ENCODE results near the gene CYREN. TPM values are rescaled to one million over a fixed set of nuclear protein-coding genes. Genes with fewer than 3 reads are reported as not detected.

The CYREN gene
- total RNA-seq, 4 donors from 2014 or later, result 4.1 to 47.4 (median 27.7) TPM

- Histone ChIP-seq H3K27ac (peak overlapping the region; percentile 24 to 40), H3K36me3 (no peaks in the 10 kb centered on the region), H3K9me3 (no peaks in the 10 kb centered on the region), H3K4me3 (no peak overlapping the region), H3K4me1 (peaks cover 4 to 11% of the 10 kb centered on the region in 2 donors), H3K27me3 (no peaks in the 10 kb centered on the region)
- TF ChIP-seq, protein P1, sequence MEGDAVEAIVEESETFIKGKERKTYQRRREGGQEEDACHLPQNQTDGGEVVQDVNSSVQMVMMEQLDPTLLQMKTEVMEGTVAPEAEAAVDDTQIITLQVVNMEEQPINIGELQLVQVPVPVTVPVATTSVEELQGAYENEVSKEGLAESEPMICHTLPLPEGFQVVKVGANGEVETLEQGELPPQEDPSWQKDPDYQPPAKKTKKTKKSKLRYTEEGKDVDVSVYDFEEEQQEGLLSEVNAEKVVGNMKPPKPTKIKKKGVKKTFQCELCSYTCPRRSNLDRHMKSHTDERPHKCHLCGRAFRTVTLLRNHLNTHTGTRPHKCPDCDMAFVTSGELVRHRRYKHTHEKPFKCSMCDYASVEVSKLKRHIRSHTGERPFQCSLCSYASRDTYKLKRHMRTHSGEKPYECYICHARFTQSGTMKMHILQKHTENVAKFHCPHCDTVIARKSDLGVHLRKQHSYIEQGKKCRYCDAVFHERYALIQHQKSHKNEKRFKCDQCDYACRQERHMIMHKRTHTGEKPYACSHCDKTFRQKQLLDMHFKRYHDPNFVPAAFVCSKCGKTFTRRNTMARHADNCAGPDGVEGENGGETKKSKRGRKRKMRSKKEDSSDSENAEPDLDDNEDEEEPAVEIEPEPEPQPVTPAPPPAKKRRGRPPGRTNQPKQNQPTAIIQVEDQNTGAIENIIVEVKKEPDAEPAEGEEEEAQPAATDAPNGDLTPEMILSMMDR (IDR thresholded peaks at IDR 0.05), result no peak
- no peak for TF ChIP-seq POLR2A (IDR thresholded peaks at IDR 0.05)
- intact Hi-C loops (cut with DNase I; ENCODE audit: low total_unique reads), result no loop called here
- no peak for DNase-seq
Measured at GRCh38 chr7:135166338-135166990, 4.0 kb downstream of the CYREN start.

DNA sequence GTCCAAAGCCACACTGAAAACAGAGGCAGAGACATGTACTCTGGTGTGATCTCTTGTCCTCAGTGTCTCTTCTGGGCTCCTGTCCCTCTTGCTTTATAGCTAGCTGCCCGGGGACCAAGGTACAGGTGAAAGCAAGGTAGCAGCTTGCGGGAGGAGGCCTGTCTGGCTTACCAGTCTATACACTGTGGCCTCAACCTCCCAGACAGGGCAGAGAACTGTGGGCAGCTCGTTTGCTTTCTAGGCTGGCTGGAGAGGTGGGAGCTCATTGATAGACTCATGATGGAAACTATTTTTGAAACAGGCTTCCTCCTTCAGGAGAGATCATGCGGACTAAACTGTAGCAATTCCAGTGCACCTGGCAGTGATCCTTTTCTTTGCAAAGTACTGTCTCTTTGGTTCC lies 4.6 kb downstream of the CYREN start:
- Histone ChIP-seq H3K9me3 (no peaks in the 10 kb centered on the region), H3K27me3 (no peaks in the 10 kb centered on the region), H3K27ac (peak overlapping the region; percentile 24 to 40), H3K36me3 (no peaks in the 10 kb centered on the region), H3K4me3 (no peak overlapping the region), H3K4me1 (peaks cover 4 to 9% of the 10 kb centered on the region in 2 donors)
- TF ChIP-seq, protein P1 (IDR thresholded peaks at IDR 0.05), result no peak
- no peak for TF ChIP-seq POLR2A (IDR thresholded peaks at IDR 0.05)
- intact Hi-C loops (cut with DNase I; ENCODE audit: low total_unique reads), result no loop called here
- DNase-seq, result no peak

DNA sequence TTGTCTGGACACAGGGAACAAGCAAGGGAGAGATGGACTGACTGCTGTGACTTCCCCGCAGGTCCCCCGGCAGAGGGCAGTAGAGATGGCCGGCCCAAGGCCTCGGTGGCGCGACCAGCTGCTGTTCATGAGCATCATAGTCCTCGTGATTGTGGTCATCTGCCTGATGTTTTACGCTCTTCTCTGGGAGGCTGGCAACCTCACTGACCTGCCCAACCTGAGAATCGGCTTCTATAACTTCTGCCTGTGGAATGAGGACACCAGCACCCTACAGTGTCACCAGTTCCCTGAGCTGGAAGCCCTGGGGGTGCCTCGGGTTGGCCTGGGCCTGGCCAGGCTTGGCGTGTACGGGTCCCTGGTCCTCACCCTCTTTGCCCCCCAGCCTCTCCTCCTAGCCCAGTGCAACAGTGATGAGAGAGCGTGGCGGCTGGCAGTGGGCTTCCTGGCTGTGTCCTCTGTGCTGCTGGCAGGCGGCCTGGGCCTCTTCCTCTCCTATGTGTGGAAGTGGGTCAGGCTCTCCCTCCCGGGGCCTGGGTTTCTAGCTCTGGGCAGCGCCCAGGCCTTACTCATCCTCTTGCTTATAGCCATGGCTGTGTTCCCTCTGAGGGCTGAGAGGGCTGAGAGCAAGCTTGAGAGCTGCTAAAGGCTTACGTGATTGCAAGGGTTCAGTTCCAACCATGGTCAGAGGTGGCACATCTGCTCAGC lies 6.0 kb downstream of the CYREN start:
- H3K27me3 ChIP-seq, result no peaks in the 10 kb centered on the region
- H3K27ac ChIP-seq, result peak overlapping the region in 1 of 2 donors; percentile 3
- DNase-seq, result no peak
- no peaks in the 10 kb centered on the region for H3K36me3 ChIP-seq
- H3K9me3 ChIP-seq, result no peaks in the 10 kb centered on the region
- no peak overlapping the region for H3K4me3 ChIP-seq
- intact Hi-C loops (cut with DNase I; ENCODE audit: low total_unique reads), result no loop called here
- TF ChIP-seq, protein P1 (IDR thresholded peaks at IDR 0.05), result no peak
- no peak for TF ChIP-seq POLR2A (IDR thresholded peaks at IDR 0.05)
- H3K4me1 ChIP-seq, result peaks cover 2 to 5% of the 10 kb centered on the region in 2 donors

DNA sequence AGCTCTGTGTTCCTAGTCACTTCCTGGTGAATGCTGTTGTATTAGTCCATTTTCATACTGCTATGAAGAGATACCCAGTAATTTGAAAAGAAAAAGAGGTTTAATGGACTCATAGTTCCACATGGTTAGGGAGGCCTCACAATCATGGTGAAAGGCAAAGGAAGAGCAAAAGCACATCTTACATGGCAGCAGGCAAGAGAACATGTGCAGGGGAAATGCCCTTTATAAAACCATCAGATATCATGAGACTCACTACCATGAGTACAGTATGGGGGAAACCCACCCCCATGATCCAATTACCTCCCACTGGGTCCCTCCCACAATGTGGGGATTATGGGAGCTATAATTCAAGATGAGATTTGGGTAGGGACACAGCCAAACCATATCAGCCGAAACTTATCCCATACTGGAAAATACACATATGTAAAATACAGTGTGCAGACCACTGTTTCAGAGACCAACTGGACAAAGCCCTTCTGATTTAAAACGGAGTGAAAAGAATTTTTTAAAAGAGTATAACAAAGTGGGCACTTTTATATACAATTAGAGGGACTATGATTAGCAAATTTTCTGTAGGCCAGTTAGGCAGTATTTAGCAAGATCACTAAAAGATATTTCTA lies 8.0 kb downstream of the CYREN start:
- H3K27me3 ChIP-seq, result no peaks in the 10 kb centered on the region
- DNase-seq, result no peak
- intact Hi-C loops (cut with DNase I; ENCODE audit: low total_unique reads), result no loop called here
- no peaks in the 10 kb centered on the region for H3K36me3 ChIP-seq
- no peak overlapping the region for H3K27ac ChIP-seq
- H3K4me3 ChIP-seq, result no peak overlapping the region
- TF ChIP-seq, protein P1 (IDR thresholded peaks at IDR 0.05), result no peak
- TF ChIP-seq POLR2A (IDR thresholded peaks at IDR 0.05), result no peak
- H3K9me3 ChIP-seq, result no peaks in the 10 kb centered on the region
- no peaks in the 10 kb centered on the region for H3K4me1 ChIP-seq

- peak overlapping the region; percentile 6 to 74 for H3K27ac ChIP-seq
- intact Hi-C loops (cut with DNase I; ENCODE audit: low total_unique reads), result no loop called here
Measured at GRCh38 chr7:135161669-135162068, 8.8 kb downstream of the CYREN start.

More at GRCh38 chr7:135161669-135162068, 8.8 kb downstream of the CYREN start:
- Histone ChIP-seq H3K27me3 (no peaks in the 10 kb centered on the region), H3K36me3 (no peaks in the 10 kb centered on the region), H3K9me3 (no peaks in the 10 kb centered on the region), H3K4me1 (no peaks in the 10 kb centered on the region), H3K4me3 (no peak overlapping the region)
- DNase-seq, result no peak
- TF ChIP-seq, protein P1 (IDR thresholded peaks at IDR 0.05), result no peak
- TF ChIP-seq POLR2A (IDR thresholded peaks at IDR 0.05), result no peak
